EL (cell line): ENCODE data around the gene HP.

Source experiments
- DNase-seq: peaks from one replicate; pipeline ENCODE4 v3.0.0-alpha.2; 2016

HP gene

DNA sequence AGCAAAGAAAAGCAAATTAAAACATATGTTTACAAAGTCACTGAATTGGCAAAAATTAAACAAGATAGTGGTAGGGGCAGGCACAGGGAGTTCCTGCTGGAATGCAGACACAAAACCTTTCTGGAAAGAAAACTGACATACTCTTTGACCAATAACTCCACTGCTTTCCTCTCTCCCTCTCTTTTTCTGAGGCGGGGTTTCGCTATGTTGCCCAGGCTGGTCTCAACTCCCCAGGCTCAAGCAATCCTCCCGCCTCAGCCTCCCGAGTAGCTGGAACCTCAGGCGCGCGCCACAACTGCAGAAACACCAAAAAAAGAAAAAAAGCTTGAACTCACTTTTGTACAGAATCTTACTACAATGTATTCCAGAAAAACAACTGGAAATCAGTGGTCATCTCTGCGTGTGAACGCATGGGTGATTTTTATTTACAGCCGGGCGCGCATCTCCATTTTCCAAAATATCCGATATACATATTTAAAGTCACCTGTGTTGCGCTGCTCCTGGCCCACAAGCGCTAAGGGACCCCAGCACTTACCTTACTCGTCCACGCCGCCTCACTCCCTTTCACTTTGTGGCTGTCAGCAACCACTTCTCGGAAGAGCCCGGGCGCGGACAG lies 38.6 kb downstream of the HP start:
- peak; percentile 78 for DNase-seq

DNA sequence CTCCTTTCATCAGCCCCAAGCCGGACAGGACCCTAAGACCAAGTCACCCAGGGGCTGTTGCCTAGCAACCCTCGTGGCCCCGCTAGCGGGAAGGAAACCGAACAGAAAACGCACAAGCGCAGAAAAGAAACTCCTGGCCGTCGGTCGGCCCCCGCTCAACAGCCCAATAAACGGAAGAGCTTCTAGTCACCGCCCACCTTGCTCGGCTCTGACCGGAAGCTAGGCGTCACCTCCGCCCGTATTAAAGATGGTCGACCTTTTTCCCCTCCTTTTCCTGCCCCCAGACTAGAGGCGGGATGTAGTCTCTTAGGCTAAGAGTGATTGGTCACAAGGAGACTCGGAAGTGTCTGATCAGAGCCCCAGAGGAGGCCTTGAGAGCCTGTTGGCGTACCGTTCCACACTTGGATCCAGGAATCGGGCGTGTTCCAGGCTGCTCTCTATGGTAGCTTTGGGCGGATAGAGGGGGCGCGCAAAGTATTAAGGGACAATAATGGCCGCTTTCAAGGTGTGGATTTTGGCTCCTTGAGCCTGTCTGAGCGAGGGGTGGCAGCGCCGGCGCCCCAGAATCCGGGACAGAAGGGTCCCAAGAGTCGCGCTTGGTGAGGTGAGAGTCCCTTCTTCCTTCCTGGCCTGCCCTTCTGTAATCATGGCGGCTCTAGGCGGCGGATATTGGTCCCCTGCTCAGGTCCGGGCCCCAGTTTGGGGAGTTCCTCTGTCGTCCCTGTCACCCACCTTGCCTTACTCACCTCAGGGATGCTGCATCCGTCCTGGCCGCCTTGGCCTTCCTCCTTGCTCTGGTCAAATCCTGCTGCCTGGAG lies 39.4 kb downstream of the HP start, which contains the start of the genes DHX38 and TXNL4B:
Gene DHX38, plus strand, starts transcription at position 400 of the 818 bp plus-strand sequence. CDS start 2,311 bp downstream, outside the sequence.
Gene TXNL4B, minus strand, starts transcription at position 173 of the 818 bp plus-strand sequence. CDS start 2,871 bp downstream, outside the sequence.
- peak; percentile 99 for DNase-seq

- peak; percentile 21 for DNase-seq
These were observed 39.9 kb downstream of the HP start for GRCh38 chr16:72094266-72094610.

- DNase-seq = no peak
These were observed 44.6 kb downstream of the HP start for GRCh38 chr16:72098936-72099335.

- peak; percentile 51 for DNase-seq
These were observed 45.1 kb downstream of the HP start for GRCh38 chr16:72099377-72099818.

DNA sequence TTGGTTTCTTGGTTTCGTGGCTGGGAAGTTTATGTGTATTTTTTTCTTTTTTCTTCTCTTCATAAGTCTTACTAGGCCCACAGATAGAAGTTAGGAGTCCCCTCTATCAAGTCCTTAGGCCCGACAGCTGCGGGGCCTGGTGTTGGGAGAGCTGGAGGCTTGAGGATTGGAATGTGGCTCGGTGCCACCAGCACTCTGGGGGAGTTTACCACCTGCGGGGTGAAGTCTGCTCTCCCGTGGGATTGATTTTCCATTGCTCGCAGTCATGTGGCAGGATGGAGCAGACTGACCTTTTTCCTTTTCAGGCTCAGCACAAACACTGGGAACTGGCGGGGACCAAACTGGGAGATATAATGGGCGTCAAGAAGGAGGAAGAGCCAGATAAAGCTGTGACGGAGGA lies 46.9 kb downstream of the HP start:
- no peak for DNase-seq

- DNase-seq = no peak
These were observed 50.6 kb downstream of the HP start for GRCh38 chr16:72104905-72105304.

- DNase-seq = no peak
These were observed 51.7 kb downstream of the HP start for GRCh38 chr16:72105978-72106377.

- no peak for DNase-seq
These were observed 53.1 kb downstream of the HP start for GRCh38 chr16:72107371-72107770.

GRCh38 chr16:72108353-72109102 lies 54.2 kb downstream of the HP start:
- DNase-seq = no peak

DNA sequence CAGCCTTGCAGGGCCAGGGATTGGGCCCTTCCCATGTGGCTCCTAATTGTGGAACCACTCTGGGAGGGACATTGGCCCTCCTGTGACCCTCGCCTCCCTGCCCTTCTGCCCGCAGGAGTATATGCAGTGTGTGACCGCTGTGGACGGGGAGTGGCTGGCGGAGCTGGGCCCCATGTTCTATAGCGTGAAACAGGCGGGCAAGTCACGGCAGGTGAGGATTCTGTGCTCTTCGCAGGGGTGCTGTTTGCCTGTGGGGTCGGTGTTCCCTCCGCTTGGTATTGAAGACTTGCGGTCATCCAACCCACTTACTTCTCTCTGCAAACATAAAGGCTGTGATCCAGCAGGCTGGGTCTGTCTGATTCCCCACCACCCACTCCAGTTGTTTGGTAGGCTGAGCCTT lies 55.0 kb downstream of the HP start:
- no peak for DNase-seq

GRCh38 chr16:72109966-72110530 lies 55.7 kb downstream of the HP start:
- DNase-seq = no peak
